GM18526 (cell line): ENCODE data around the gene UBFD1.

ENCODE experiments used
- POLR2A ChIP-seq: IDR thresholded peaks from 3 replicates; pipeline ENCODE4 v1.6.1; 2011; ENCODE audit not compliant: insufficient read length; ENCODE audit errors: extremely low read depth

The UBFD1 gene

GRCh38 chr16:23552161-23552560 is 5.4 kb upstream of the UBFD1 start:
- TF ChIP-seq POLR2A = no peak

GRCh38 chr16:23554536-23554935 is 3.0 kb upstream of the UBFD1 start:
- no peak for TF ChIP-seq POLR2A

- TF ChIP-seq POLR2A = no peak
These were observed 514 bp downstream of the UBFD1 start for GRCh38 chr16:23557779-23558702.

GRCh38 chr16:23561586-23561985 is 4.1 kb downstream of the UBFD1 start:
- no peak for TF ChIP-seq POLR2A

- TF ChIP-seq POLR2A = no peak
These were observed 5.0 kb downstream of the UBFD1 start for GRCh38 chr16:23562505-23562904.

- TF ChIP-seq POLR2A = no peak
These were observed 5.7 kb downstream of the UBFD1 start for GRCh38 chr16:23563186-23563585.

GRCh38 chr16:23564575-23565363 is 7.2 kb downstream of the UBFD1 start:
- TF ChIP-seq POLR2A = no peak

GRCh38 chr16:23566724-23567123 is 9.2 kb downstream of the UBFD1 start:
- no peak for TF ChIP-seq POLR2A

GRCh38 chr16:23567602-23568001 is 10.1 kb downstream of the UBFD1 start:
- TF ChIP-seq POLR2A = no peak

GRCh38 chr16:23570992-23571632 is 13.6 kb downstream of the UBFD1 start:
- TF ChIP-seq POLR2A = no peak

- no peak for TF ChIP-seq POLR2A
These were observed 14.4 kb downstream of the UBFD1 start for GRCh38 chr16:23571895-23572294.

- no peak for TF ChIP-seq POLR2A
These were observed 14.9 kb downstream of the UBFD1 start for GRCh38 chr16:23572394-23572793.

- no peak for TF ChIP-seq POLR2A
These were observed 16.3 kb downstream of the UBFD1 start for GRCh38 chr16:23573817-23574216.

GRCh38 chr16:23575834-23576233 is 18.3 kb downstream of the UBFD1 start:
- no peak for TF ChIP-seq POLR2A

- no peak for TF ChIP-seq POLR2A
These were observed 20.0 kb downstream of the UBFD1 start for GRCh38 chr16:23577493-23577892.

- TF ChIP-seq POLR2A = no peak
These were observed 20.7 kb downstream of the UBFD1 start for GRCh38 chr16:23578101-23578830.

GRCh38 chr16:23579371-23579770 is 21.8 kb downstream of the UBFD1 start:
- no peak for TF ChIP-seq POLR2A
